Erythroblast (primary cell): ENCODE measurements around the gene TUBG2.

Experiments used
- GATA1 ChIP-seq: IDR thresholded peaks from 2 replicates; pipeline ENCODE4 v1.6.1; 2011; ENCODE audit warnings: low read depth, mild to moderate bottlenecking, control low read depth, low read length, moderate library complexity
- POLR2A ChIP-seq: IDR thresholded peaks from 2 replicates; pipeline ENCODE4 v1.6.1; 2011; ENCODE audit warnings: mild to moderate bottlenecking, low read length

DNA sequence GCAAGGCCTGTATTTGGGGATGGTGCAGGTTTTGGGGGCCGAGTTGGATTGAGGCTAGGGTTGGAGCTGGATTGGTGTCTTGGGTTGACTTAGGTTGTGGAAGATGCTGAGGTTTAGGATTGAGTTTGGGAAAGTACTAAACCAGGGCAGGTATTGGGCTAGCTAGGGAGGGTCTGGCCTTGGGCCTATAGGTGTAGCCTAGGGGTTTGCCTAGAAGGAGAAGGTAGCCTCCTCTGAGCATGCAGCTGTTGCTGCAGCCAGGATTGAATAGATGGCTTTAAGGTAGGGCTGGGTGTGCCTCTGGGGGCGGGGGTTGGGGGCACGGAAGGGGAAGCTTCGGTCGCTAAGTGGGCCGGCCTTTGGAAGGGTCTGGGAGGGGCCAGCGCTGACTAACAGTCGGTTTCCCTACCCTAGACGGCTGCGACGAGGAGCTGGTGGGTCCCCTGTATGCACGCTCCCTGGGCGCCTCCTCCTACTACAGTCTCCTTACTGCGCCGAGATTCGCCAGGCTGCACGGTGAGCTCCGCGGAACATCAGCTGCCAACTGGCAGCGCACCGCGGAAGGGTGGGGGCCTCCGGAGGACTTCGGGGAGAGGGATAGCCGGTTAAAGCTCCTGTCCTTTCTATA lies 24.4 kb downstream of the TUBG2 start:
- TF ChIP-seq POLR2A, result no peak
- no peak for TF ChIP-seq GATA1
